HEK293 (cell line): Measurements from ENCODE around the gene PLCB1.

Experiments
- MZF1 ChIP-seq: fragments of 450-650 bp; formaldehyde crosslinking; IDR thresholded peaks from 2 replicates; pipeline ENCODE4 v1.5.1; 2017; ENCODE audit warnings: missing biosample characterization, missing genetic modification characterization, borderline replicate concordance
- ZBTB1 ChIP-seq: fragments of 450-650 bp; formaldehyde crosslinking; IDR thresholded peaks from 2 replicates; pipeline ENCODE4 v1.5.1; 2016; ENCODE audit warnings: missing biosample characterization, missing genetic modification characterization
- ZNF274 ChIP-seq, 2 experiments: fragments of 200-500 bp in 1 of 2; fragments of 450-650 bp in 1 of 2; sonication (Bioruptor generic) in 1 of 2; formaldehyde crosslinking in 1 of 2; IDR thresholded peaks; 2 replicates each; pipeline versions ENCODE4 v1.5.1 to v1.6.1; 2014 to 2016; ENCODE audit warnings: borderline replicate concordance in 1 of 2, inconsistent platforms in 1 of 2, low read length in 1 of 2, missing biosample characterization in 1 of 2, missing genetic modification characterization in 1 of 2
- ZNF350 ChIP-seq: fragments of 450-650 bp; formaldehyde crosslinking; IDR thresholded peaks from 2 replicates; pipeline ENCODE4 v1.5.0; 2017; ENCODE audit warnings: missing biosample characterization, mild to moderate bottlenecking, missing genetic modification characterization
- ZNF521 ChIP-seq: fragments of 450-650 bp; formaldehyde crosslinking; IDR thresholded peaks from 2 replicates; pipeline ENCODE4 v1.5.1; 2017; ENCODE audit warnings: missing biosample characterization, mild to moderate bottlenecking, missing genetic modification characterization
- ZNF600 ChIP-seq: fragments of 450-650 bp; formaldehyde crosslinking; IDR thresholded peaks from 2 replicates; pipeline ENCODE4 v1.5.1; 2016; ENCODE audit warnings: missing biosample characterization, missing genetic modification characterization
- TF ChIP-seq, protein P1 (sequence below): fragments of 450-650 bp; formaldehyde crosslinking; IDR thresholded peaks from 2 replicates; pipeline ENCODE4 v1.5.1; 2016; ENCODE audit warnings: missing biosample characterization, missing genetic modification characterization
- TF ChIP-seq, protein P2 (sequence below): fragments of 450-650 bp; formaldehyde crosslinking; IDR thresholded peaks from 2 replicates; pipeline ENCODE4 v1.5.1; 2016; ENCODE audit warnings: missing biosample characterization, missing genetic modification characterization

DNA sequence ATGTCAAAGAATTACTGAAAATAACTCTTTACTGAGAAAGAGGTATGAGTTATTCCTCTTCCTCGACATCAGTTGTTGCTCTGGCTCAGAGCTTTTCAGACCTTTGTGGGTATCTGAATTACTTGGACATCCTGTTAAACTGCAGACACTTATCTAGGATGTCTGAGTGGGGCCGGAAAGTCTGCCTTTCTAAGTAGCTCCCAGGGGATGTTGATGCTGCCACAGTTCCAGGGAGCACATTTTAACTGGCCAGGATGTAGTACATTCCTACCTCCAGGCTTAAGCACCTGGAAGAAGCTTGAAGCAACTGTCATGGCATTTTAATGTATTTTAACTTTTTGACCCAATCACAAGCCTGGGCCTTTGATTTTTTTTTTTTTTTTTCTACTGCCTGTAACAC is 671.0 kb downstream of the PLCB1 start:
- TF ChIP-seq, protein P1, sequence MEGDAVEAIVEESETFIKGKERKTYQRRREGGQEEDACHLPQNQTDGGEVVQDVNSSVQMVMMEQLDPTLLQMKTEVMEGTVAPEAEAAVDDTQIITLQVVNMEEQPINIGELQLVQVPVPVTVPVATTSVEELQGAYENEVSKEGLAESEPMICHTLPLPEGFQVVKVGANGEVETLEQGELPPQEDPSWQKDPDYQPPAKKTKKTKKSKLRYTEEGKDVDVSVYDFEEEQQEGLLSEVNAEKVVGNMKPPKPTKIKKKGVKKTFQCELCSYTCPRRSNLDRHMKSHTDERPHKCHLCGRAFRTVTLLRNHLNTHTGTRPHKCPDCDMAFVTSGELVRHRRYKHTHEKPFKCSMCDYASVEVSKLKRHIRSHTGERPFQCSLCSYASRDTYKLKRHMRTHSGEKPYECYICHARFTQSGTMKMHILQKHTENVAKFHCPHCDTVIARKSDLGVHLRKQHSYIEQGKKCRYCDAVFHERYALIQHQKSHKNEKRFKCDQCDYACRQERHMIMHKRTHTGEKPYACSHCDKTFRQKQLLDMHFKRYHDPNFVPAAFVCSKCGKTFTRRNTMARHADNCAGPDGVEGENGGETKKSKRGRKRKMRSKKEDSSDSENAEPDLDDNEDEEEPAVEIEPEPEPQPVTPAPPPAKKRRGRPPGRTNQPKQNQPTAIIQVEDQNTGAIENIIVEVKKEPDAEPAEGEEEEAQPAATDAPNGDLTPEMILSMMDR (tag by site-specific recombination) = no peak
- TF ChIP-seq ZBTB1 = no peak
- TF ChIP-seq, protein P2, sequence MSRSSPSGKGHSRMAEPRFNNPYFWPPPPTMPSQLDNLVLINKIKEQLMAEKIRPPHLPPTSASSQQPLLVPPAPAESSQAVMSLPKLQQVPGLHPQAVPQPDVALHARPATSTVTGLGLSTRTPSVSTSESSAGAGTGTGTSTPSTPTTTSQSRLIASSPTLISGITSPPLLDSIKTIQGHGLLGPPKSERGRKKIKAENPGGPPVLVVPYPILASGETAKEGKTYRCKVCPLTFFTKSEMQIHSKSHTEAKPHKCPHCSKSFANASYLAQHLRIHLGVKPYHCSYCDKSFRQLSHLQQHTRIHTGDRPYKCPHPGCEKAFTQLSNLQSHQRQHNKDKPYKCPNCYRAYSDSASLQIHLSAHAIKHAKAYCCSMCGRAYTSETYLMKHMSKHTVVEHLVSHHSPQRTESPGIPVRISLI = no peak
- TF ChIP-seq ZNF600 (tag by site-specific recombination) = no peak
- no peak for TF ChIP-seq ZNF274 (IDR thresholded peaks at IDR 0.05; ENCODE audit: low read length)
- no peak for TF ChIP-seq ZNF274 (tag by site-specific recombination; IDR thresholded peaks at IDR 0.05; ENCODE audit: borderline replicate concordance)
- no peak for TF ChIP-seq MZF1
- no peak for TF ChIP-seq ZNF521 (tag by site-specific recombination)
- TF ChIP-seq ZNF350 (tag by site-specific recombination) = no peak
